ENCODE results near the gene CD300A. TPM values are rescaled to one million over a fixed set of nuclear protein-coding genes. Genes with fewer than 3 reads are reported as not detected.

The CD300A gene
- total RNA-seq, 2 donors from 2014 or later, result 3.9 to 7.2 TPM

DNA sequence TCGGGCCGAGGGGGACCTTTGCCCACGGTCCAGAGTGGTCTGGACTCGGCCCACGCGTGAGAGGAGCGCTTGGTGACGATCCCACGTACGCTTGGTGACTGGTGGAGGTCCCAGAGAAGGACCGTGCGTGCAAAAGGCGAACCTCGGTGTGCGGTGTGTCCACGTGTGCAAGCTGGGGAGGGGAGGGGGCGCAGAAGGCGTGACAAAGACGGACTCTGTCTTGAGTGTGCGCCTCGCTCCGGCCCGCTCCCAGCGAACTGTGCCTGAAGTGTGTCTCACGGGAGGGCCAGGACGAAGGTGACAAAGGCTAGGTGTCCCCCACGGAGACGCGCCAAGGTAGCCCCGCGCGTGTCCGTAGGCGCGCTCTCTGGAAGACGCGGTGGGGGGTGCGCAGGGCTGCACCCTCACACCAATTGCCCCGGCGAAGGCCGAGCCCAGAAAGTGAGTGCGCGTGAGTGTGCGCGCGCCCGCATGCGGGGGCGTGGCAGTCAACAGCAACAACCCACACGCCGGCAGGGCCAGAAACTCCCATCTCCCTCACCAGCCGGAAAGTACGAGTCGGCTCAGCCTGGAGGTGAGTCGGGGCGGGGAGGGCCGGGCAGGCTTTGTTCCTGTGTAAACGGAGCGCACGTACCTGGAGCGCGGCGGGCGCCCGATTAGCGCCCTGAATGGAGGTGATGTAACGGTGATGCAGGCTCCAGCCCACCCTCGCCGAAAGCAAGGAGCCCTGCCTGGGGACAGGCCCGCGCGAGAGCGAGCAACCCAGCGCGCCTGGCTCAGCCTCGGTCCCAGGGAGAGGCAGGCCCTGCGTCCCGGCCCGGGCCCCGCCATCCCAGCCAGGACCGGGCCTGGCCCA lies 34.6 kb upstream of the CD300A start, which contains the start of gene GPRC5C:
GPRC5C (plus strand) TSS at position 521 of the 856 bp plus-strand sequence. CDS start 7,689 bp downstream, outside the sequence.
- Mint-ChIP-seq H3K27ac (no peak within 1 kb of the TSS), H3K9me3 (no peaks in the 10 kb centered on the region)

DNA sequence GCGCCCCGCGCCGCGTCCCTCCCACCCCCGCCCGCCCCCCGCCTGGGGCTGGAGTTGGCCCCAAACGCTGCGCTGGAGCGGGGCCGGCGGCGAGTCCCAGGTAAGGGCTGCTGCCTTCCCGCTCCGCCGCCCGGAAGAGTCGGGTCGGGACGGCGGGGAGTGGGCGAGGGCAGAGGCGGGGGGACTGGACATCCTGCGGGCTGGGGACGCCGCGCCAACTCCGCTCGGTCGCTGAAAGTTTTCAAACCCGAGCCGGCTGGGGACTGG lies 34.1 kb upstream of the CD300A start:
- Mint-ChIP-seq H3K36me3 (ENCODE audit: insufficient read depth in 2 of 2) (peaks cover 1% of the 10 kb centered on the region in 2 donors), H3K4me1 (ENCODE audit: low read depth) (peaks cover 5% of the 10 kb centered on the region), H3K27ac (no peak overlapping the region), H3K9me3 (no peaks in the 10 kb centered on the region), H3K27me3 (ENCODE audit: low read depth) (peaks cover 57% of the 10 kb centered on the region), H3K4me3 (no peak overlapping the region)
- ATAC-seq (replicated peaks in 1 of 2) (no peak), DNase-seq (no peak)

More for the DNA sequence above, 34.6 kb upstream of the CD300A start, which contains the start of gene GPRC5C:
- Mint-ChIP-seq H3K4me1 (ENCODE audit: low read depth) (peaks cover 5% of the 10 kb centered on the region), H3K36me3 (ENCODE audit: insufficient read depth in 2 of 2) (peaks cover 0 to 1% of the 10 kb centered on the region in 2 donors), H3K4me3 (peak within 1 kb of the TSS; percentile 75 to 76), H3K27me3 (ENCODE audit: low read depth) (peaks cover 55% of the 10 kb centered on the region)
- peak; percentile 53 to 63 for DNase-seq
- ATAC-seq (replicated peaks in 1 of 2), result peak; percentile 73 to 80

DNA sequence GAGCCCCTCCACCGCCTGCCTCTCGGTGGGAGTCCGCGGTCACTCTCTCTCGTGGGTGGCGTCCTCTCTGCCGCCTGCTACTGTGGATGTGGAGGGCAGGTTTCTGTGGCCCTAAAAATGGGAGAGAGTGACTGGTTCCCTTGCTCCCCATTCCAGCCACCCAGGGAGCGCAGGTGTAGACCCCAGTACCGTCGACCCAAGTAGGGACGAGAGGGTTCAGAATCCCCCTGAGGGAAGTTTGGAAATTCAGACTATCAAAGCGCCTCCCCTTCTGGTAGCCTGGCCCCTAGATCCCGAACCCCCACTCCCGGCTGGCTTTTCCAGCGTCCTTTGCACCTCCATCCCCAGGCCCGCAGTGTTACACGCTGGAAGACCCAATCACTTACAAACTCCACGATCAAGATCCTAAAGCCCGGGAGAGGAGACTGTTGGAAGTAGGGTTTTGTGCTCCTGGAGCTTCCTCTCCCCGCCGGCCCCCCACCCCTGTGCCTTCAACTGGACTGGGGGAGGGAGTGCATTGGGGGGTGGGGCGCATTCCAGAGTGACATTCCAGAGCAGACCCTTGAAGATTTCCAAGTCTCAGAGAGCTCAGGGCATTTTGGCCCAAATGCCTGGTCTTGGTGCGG lies 33.6 kb upstream of the CD300A start:
- DNase-seq (no peak), ATAC-seq (replicated peaks in 1 of 2) (no peak)
- Mint-ChIP-seq H3K27me3 (ENCODE audit: low read depth) (peaks cover 57% of the 10 kb centered on the region), H3K9me3 (peaks cover under 1 to 4% of the 10 kb centered on the region in 2 donors), H3K4me3 (peak overlapping the region; percentile 39 to 42), H3K27ac (no peak overlapping the region), H3K36me3 (ENCODE audit: insufficient read depth in 2 of 2) (peaks cover 2 to 3% of the 10 kb centered on the region in 2 donors), H3K4me1 (ENCODE audit: low read depth) (peaks cover 5% of the 10 kb centered on the region)

DNA sequence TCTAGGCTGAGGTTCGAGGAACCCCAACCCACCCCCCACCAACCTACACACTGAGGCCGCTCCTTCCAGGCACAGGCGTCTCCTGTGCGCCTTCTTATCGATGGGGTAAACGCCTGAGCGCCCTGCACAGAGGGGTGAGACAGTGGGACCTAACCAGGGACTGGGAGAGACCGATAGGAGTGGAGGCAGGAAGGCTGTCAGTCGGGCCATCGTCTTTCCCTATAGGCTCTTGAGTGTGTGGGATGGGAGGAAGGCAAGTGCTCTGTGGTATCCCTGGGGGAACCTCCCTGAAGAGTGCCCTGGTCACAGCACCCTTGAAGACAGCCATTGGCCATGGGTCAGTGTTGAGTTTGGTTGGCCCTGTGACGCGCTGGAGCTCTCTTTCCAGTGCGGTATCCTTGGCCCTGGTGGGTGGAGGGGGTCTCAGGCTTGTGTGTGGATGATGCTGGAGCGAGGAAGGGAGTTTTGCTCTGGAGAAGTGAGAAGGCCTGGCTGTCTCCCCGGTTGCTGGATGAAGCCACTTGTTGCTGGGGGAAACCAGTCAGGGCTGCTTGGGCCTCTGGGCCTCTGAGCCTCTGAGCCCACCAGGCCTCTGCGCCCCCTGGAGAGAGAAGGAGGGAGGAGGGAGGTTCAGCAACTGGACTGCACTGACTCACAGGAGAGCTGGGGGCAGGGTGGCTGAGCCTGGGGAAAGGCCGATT lies 32.9 kb upstream of the CD300A start:
- Mint-ChIP-seq H3K4me3 (no peak overlapping the region), H3K9me3 (peaks cover 2 to 6% of the 10 kb centered on the region in 2 donors), H3K27me3 (ENCODE audit: low read depth) (peaks cover 57% of the 10 kb centered on the region), H3K4me1 (ENCODE audit: low read depth) (peaks cover 5% of the 10 kb centered on the region), H3K27ac (no peak overlapping the region), H3K36me3 (ENCODE audit: insufficient read depth in 2 of 2) (peaks cover 3 to 5% of the 10 kb centered on the region in 2 donors)
- no peak for DNase-seq
- no peak for ATAC-seq (replicated peaks in 1 of 2)

DNA sequence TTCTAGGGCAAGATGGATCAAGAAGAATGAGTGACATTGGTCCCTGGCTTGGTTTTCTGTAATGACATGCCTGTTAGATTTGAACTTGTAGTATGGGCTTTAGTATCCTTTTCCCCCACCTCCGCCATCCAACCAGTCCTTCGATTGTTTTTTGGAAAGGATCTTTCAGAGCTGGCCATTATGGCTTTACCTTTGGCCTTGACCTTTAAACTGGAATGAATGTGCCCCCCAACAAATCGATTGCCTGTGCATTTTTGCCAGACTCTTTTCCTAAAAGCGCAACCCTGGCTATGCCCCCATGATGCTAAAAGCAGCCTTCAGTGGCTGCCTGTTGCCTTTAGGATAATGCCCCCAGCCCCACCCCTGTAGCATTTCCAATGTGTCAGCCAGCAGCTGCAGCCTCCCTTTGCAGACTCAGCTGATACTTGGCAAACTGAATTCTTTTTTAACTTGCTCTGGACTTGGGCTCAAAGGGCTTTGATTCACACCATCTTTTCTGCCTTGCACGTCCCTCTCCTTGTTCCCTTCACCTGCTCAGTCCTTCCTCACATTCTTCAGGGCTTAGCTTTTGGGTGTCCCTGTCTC lies 30.6 kb upstream of the CD300A start:
- Mint-ChIP-seq H3K9me3 (peaks cover 2 to 12% of the 10 kb centered on the region in 2 donors), H3K27me3 (ENCODE audit: low read depth) (peaks cover 45% of the 10 kb centered on the region), H3K27ac (no peak overlapping the region), H3K4me3 (no peak overlapping the region), H3K36me3 (ENCODE audit: insufficient read depth in 2 of 2) (peaks cover 7 to 10% of the 10 kb centered on the region in 2 donors), H3K4me1 (ENCODE audit: low read depth) (peaks cover 5% of the 10 kb centered on the region)
- DNase-seq, result no peak
- no peak for ATAC-seq (replicated peaks in 1 of 2)

DNA sequence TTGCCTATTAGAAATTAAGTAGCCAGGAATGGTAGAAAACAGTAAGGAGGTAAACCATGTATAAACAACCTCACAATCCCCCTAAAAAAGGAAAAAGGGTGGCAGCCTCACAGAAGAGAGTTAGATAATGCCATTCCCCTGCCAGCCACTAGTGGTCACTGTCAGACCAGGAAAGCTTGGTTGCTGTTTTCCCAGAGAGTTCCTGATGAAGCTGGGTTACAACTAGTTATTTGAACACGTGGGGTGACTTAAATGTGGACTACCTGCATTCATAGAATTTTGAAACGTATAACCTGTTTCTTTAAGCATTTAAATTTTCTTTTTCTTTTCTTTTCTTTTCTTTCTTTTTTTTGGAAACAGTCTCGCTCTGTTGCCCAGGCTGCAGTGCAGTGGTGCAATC lies 28.7 kb upstream of the CD300A start:
- Mint-ChIP-seq H3K4me1 (ENCODE audit: low read depth) (peaks cover 3% of the 10 kb centered on the region), H3K27me3 (ENCODE audit: low read depth) (peaks cover 34% of the 10 kb centered on the region), H3K9me3 (peaks cover 2 to 12% of the 10 kb centered on the region in 2 donors), H3K27ac (no peak overlapping the region), H3K4me3 (no peak overlapping the region), H3K36me3 (ENCODE audit: insufficient read depth in 2 of 2) (peaks cover 7 to 10% of the 10 kb centered on the region in 2 donors)
- ATAC-seq (replicated peaks in 1 of 2) (no peak), DNase-seq (peak in 1 of 2 donors; percentile 27)

DNA sequence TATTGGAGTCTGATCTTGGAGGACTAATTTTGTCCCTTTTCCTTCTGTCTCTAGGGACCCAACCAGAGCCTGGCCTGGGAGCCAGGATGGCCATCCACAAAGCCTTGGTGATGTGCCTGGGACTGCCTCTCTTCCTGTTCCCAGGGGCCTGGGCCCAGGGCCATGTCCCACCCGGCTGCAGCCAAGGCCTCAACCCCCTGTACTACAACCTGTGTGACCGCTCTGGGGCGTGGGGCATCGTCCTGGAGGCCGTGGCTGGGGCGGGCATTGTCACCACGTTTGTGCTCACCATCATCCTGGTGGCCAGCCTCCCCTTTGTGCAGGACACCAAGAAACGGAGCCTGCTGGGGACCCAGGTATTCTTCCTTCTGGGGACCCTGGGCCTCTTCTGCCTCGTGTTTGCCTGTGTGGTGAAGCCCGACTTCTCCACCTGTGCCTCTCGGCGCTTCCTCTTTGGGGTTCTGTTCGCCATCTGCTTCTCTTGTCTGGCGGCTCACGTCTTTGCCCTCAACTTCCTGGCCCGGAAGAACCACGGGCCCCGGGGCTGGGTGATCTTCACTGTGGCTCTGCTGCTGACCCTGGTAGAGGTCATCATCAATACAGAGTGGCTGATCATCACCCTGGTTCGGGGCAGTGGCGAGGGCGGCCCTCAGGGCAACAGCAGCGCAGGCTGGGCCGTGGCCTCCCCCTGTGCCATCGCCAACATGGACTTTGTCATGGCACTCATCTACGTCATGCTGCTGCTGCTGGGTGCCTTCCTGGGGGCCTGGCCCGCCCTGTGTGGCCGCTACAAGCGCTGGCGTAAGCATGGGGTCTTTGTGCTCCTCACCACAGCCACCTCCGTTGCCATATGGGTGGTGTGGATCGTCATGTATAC lies 26.5 kb upstream of the CD300A start:
- ATAC-seq (replicated peaks in 1 of 2) (no peak), DNase-seq (no peak)
- Mint-ChIP-seq H3K9me3 (peaks cover 2 to 12% of the 10 kb centered on the region in 2 donors), H3K4me3 (no peak overlapping the region), H3K27ac (no peak overlapping the region), H3K36me3 (ENCODE audit: insufficient read depth in 2 of 2) (peaks cover 6 to 10% of the 10 kb centered on the region in 2 donors), H3K4me1 (ENCODE audit: low read depth) (peaks cover 8% of the 10 kb centered on the region), H3K27me3 (ENCODE audit: low read depth) (peaks cover 18% of the 10 kb centered on the region)

DNA sequence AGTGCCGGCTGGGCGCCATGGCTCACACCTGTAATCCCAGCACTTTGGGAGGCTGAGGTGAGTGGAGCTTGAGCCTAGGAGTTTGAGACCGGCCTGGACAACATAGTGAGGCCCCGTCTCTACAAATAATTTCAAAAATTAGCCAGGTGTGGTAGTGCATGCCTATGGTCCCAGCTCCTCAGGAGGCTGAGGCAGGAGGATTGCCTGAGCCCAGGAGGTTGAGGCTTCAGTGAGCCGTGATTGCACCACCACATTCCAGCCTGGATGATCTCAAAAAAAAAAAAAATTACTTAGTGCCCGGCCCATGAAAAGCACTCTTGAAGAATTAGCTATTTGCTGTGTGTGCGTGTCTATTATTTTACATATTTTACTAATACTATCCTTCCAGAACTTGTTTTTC lies 24.9 kb upstream of the CD300A start:
- peaks cover 6 to 10% of the 10 kb centered on the region in 2 donors for H3K36me3 Mint-ChIP-seq (ENCODE audit: insufficient read depth in 2 of 2)
- H3K4me3 Mint-ChIP-seq, result no peak overlapping the region
- H3K27me3 Mint-ChIP-seq (ENCODE audit: low read depth), result peaks cover 6% of the 10 kb centered on the region
- ATAC-seq (replicated peaks in 1 of 2), result no peak
- peaks cover 9% of the 10 kb centered on the region for H3K4me1 Mint-ChIP-seq (ENCODE audit: low read depth)
- no peak overlapping the region for H3K27ac Mint-ChIP-seq
- peaks cover 2 to 12% of the 10 kb centered on the region in 2 donors for H3K9me3 Mint-ChIP-seq
- no peak for DNase-seq

DNA sequence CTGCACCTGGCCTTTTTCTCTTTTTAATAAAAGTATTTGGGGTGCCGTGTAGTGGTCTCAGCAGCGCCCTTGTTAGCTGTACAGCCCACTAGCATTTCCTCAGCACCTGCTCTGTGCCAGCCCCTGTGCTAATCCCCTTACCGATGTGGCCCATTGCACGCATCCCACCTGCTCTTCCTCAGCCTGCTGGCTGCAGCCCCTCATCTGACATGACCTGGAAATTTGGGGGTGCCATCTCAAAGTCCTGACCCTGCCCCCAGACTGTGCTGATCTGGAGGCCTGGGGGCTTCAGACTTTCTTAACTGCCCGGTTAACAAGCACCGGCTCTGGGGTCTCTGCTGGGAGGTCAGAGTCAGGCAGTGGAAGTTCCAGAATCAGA lies 24.2 kb upstream of the CD300A start:
- Mint-ChIP-seq H3K27me3 (ENCODE audit: low read depth) (no peaks in the 10 kb centered on the region), H3K36me3 (ENCODE audit: insufficient read depth in 2 of 2) (peaks cover 6 to 8% of the 10 kb centered on the region in 2 donors), H3K27ac (no peak overlapping the region), H3K9me3 (peaks cover 2 to 12% of the 10 kb centered on the region in 2 donors), H3K4me3 (no peak overlapping the region), H3K4me1 (ENCODE audit: low read depth) (peaks cover 17% of the 10 kb centered on the region)
- no peak for ATAC-seq (replicated peaks in 1 of 2)
- DNase-seq, result no peak

DNA sequence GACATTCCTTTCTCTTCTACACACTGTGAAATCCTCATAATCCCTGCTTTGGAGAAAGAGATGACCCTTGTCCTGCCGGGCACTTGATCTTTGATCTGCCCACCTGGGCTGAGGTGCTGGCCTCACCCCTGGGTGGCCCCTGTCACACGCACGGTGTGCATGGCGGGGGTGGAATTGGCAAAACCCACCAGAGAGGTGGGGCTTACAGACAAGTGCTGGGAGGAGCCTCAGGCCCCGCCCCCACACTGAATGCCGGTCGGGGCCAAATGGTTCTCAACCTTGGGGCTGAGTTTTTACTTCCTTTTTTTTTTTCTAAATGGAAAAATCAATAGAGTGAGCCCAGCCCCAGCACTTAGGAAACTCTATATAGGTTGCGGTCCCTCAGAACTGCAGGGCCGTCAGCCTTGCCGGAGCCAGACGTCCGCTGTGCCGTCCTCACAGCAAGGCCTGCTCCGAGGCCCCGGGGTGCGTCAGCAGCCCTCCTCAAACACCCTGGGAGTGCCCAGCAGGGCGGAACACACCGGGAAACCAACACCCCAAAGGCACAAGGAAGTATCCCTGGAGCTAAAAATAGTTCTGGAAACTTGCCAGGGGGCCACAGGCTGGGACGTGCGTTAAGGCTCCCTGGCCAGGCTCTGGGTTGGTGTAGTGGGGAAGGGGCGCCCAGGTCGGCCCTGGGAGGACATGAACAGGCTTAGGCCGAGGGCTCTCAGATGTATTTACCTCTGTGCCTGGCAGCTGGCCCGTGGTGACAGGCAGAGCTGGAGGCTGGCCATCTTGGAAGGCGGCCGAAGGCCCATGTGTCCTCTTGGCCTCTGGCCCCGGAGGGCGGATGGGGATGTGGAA lies 23.5 kb upstream of the CD300A start:
- Mint-ChIP-seq H3K9me3 (peaks cover 1 to 8% of the 10 kb centered on the region in 2 donors), H3K27me3 (ENCODE audit: low read depth) (no peaks in the 10 kb centered on the region), H3K4me1 (ENCODE audit: low read depth) (peaks cover 19% of the 10 kb centered on the region), H3K4me3 (no peak overlapping the region), H3K27ac (no peak overlapping the region), H3K36me3 (ENCODE audit: insufficient read depth in 2 of 2) (peaks cover 5 to 6% of the 10 kb centered on the region in 2 donors)
- ATAC-seq (replicated peaks in 1 of 2) (no peak), DNase-seq (peak in 1 of 2 donors; percentile 24)

DNA sequence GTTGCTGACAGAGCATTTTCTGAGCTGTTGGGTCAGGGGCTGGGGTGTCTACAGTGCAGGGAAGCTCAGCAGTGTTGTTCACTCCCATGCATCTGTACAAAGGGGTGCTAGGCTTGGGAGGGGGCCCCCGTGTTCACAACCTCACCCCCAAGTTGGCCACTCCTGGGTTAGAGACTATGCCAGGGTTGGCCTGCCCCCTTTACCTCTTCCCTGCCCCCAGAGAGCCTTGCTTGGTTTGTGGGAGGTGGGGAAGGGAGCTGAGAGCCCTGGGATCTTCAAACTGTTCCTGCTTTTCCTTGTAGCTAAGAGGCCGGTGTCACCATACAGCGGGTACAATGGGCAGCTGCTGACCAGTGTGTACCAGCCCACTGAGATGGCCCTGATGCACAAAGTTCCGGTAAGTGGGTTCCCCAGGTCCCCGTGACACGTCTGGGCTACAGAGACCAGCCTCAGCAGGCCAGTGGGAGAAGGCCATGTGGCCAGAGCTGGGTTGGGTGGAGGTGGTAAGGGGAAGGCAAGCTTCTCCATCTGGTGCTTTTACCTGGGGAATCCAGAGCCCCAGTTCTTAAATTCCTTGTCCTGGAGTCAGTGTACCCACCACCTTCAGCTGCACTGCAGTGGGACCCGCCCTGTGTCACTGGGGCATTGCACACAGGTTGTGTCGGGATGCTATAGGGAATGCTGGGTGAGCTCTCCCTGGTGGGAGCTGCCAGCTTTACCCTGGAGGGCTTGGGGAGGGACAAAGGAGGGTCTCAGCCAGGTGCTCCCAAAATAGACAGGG lies 22.7 kb upstream of the CD300A start:
- peaks cover 19% of the 10 kb centered on the region for H3K4me1 Mint-ChIP-seq (ENCODE audit: low read depth)
- H3K27me3 Mint-ChIP-seq (ENCODE audit: low read depth), result no peaks in the 10 kb centered on the region
- no peak overlapping the region for H3K27ac Mint-ChIP-seq
- DNase-seq, result no peak
- H3K9me3 Mint-ChIP-seq, result peaks cover 0 to 5% of the 10 kb centered on the region in 2 donors
- no peak for ATAC-seq (replicated peaks in 1 of 2)
- H3K4me3 Mint-ChIP-seq, result no peak overlapping the region
- peaks cover 3 to 4% of the 10 kb centered on the region in 2 donors for H3K36me3 Mint-ChIP-seq (ENCODE audit: insufficient read depth in 2 of 2)

Data from activated T-cell treated with anti-CD3 and anti-CD28 coated beads, Interleukin-2, amount 50 U/mL, for 72 hours (primary cell).